Left forelimb (tissue), 1 donor: ENCODE measurements around the gene SOX15.

ENCODE experiments used
- DNase-seq: peaks from one replicate; pipeline ENCODE4 v3.0.0-alpha.2; 2018; ENCODE audit warnings: low spot score

SOX15 gene

DNA sequence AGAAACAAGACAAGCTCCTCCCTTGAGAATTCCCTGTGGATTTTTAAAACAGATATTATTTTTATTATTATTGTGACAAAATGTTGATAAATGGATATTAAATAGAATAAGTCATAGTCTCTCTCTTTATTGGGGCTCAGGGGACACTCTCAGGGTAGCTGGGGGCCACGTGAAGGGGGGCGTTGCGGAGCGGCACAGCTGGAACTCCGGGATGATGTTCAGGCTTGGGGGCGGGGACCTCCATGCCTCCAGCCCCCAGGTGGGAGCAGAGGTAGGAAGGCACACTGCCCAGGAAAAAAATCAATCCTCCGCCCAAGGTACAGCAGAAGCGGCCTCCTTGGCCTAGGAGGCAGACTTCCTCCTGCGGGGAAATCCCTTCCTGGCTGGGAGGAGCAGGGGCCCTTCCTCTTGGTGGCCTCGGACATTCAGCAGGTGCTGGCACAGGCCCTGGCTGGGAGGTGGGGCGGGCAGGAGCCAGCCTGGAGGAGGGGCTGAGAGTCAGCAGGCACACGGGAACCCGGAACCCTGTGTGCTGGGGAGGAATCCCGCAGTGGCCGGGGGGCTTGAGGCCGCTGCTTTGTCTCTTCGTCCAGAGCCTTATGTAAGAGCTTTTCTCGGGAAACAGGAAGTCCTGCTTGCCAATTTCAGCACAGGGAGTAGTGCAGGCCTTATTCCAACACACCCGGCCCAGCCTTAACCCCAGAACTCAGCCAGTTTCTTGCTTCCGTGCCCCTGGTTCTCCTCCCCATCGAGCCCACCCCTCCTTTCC, 31.9 kb downstream of the SOX15 start:
- peak; percentile 89 for DNase-seq

DNA sequence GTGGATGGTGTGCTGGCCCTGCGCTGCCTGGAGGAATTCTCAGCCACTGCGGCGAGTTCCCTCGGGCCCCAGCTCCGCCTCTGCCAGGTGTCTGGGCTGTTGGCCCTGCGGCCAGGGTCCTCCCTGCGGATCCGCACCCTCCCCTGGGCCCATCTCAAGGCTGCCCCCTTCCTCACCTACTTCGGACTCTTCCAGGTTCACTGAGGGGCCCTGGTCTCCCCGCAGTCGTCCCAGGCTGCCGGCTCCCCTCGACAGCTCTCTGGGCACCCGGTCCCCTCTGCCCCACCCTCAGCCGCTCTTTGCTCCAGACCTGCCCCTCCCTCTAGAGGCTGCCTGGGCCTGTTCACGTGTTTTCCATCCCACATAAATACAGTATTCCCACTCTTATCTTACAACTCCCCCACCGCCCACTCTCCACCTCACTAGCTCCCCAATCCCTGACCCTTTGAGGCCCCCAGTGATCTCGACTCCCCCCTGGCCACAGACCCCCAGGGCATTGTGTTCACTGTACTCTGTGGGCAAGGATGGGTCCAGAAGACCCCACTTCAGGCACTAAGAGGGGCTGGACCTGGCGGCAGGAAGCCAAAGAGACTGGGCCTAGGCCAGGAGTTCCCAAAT, 32.6 kb downstream of the SOX15 start:
- no peak for DNase-seq

DNA sequence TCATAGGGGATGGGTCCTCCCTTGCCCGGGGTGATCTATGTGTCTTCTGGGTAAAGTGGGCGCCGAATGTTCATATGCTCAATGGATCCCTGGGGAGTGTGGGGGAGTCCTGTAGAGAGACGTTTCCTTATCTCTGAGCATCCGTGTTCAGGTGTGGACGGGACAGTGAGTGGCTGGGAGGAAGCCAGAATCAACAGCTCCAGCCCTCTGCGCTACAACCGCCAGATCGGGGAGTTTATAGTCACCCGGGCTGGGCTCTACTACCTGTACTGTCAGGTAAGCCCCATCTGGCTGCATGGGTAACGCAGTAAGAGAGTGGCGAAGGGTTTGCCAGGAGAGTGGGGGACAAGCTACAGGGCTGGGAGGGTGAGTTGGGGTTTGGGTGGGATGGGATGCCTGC, 33.3 kb downstream of the SOX15 start:
- no peak for DNase-seq

DNA sequence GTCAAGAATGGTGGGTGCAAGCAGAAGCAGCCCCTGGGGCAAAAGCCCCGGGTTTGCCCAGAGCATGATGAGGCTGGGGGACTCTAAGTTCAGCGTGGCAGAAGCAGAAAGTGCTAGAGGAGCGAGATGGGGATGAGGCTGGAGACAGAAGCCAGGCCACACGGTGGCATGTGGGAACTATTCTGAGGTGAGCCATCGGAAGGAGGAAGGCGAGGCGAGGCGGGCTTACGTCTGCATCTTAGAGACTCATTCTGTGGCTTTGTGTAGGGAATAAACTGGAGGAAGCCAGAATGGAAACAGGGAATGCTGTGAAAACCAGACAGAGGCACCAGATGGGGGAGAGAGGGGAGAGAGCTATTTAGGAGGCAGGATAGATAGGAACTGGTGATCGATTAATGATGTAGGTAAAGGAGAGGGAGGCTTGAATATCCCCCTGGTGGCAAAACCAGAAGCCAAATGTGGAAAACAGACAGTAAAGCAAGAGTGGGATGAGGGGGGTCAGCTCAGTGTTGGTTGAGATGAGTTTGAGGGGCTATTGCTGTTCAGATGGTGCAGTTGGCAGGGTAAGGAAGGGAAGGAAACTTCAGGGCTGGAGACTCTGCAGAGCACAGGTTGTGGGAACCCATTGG, 34.5 kb downstream of the SOX15 start:
- DNase-seq, result no peak

DNA sequence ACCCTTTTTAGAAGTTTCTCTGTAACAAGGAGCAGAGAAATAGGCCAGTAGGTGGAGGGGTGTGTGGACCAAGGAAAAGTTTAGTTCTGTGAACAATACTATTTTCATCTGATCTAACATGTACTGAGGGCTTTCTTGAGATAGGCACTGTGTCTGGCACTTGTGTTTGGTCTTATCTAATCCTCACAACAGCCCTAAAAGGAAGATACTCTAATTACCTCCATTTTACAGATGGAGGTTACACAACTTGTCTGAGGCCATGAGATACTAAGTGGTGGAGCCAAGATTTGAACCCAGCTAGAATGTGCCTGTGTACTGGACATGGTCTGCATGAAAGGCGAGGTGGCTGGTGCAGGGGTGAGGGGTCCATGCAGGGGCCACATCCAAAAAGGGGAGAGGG, 36.5 kb downstream of the SOX15 start:
- DNase-seq, result no peak

DNA sequence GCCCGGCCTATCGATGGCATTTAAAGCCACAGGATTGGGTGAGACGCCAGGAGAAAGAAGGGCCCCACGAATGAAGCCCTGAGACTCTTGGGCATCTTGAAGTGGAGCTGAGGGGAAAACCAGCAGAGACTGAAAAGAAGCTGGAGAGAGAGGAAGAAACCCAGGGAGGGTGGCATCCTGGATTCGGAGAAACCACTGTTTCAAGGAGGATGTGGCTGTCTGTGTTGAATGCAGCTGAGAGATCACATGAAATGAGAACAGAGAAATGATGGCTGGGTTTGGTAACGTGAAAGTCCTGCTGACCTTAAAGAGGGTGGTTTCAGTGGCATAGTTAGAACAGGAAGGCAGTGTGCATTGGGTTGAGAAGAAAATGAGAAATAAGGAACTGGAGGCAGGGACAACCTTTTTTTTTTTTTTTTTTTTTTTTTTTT, 37.3 kb downstream of the SOX15 start:
- DNase-seq, result no peak

DNA sequence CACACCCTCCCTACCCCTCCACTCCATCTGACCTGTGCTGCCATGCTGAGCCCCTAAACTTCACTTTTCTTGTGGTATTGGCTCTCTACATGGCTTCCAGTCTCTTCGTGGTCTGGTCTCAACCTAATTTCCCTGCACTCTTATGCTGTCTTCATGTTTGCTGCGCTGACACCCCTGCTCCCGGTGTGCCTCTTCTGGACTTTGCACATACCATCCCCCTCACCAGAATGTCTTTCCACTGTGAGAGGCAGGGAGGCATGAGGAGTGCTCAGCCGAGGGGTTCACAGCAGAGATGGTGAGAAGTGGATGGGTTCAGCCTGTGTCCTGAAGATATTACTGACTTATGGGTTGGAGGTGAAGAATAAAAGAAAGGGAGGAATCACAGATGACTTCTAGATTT, 38.5 kb downstream of the SOX15 start:
- no peak for DNase-seq

DNA sequence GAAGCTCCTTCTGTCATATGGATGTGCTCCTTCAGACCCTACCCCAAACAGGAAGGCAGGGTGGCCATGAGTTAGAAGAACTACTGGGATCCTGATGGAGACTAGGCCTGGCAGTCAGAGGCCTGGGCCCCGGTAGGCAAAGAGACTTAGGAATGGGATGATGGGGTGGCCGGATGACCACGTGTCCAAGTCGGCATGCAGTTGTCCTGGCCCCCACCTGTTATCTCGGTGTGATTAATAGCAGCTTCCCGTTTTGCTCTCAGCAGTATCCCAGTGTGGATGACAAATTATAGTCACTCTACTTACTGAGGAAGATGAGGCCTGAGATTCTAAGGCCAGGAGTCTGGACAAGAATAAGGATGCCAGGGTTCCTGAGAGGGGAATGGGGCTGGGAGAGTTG, 39.5 kb downstream of the SOX15 start:
- no peak for DNase-seq

DNA sequence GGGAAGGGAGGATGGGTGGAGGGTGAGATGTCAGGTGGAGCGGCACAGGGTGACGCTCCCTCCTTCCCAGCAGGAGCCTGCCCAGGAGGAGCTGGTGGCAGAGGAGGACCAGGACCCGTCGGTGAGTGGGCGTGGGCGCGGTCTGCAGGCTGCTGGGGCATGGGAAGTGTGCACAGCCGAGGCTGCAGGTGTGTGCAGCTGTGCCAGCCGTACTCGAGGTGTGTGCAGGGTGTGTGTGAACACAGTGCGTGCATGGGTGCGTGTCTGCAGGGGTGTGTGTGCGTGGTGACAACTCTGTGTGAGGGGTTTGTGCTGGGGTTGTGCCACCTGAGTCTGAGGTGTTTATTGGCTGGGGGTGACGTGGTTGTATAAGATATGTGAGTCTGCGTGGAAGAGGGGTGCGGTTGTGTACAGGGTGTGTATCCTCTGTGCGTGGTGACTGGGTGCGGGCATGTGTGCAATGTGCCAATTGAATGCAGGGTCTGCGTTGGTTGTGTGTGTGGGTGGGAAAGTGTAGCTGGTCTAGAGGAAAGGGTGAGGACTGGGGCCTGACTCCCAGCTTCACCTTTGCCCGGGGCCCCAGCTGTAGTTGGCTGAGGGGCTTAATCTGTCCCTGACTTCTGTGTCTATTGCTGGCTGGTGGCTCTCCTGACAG, 40.4 kb downstream of the SOX15 start:
- DNase-seq, result no peak

DNA sequence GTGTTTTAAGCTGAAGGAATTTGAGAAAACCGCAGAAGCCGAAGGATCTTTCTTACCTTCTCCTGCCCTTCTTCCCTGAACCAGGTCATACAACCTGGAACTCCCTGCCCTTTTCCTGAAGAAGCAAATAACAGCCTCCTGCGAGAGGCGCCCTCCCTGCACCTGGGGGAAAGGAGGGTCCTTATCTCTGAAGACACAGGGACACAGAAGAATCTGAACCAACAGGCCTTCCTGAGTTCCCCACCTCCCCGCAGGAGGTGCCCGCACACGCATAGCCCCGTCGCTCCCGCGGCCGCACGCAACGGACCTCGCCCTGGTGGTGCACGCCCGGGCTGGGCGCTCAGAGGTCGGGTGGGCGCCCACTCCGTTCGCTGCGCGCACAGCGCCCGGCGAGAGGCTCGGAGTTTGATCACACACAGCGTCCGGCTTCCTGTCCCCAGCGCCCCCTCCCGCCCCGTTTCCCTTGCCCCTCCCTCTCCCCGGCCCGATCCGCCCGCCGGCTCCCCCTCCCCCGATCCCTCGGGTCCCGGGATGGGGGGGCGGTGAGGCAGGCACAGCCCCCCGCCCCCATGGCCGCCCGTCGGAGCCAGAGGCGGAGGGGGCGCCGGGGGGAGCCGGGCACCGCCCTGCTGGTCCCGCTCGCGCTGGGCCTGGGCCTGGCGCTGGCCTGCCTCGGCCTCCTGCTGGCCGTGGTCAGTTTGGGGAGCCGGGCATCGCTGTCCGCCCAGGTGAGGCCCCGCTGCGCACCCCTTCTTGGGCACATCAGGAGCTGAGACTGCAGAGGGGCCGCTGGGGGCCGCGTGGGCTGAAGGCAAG, 41.1 kb downstream of the SOX15 start, which contains the start of gene TNFSF12:
TSS of gene TNFSF12 (plus strand) at position 474 of the 816 bp plus-strand sequence. CDS start at position 570, 96 bp downstream.
- DNase-seq, result peak; percentile 80

DNA sequence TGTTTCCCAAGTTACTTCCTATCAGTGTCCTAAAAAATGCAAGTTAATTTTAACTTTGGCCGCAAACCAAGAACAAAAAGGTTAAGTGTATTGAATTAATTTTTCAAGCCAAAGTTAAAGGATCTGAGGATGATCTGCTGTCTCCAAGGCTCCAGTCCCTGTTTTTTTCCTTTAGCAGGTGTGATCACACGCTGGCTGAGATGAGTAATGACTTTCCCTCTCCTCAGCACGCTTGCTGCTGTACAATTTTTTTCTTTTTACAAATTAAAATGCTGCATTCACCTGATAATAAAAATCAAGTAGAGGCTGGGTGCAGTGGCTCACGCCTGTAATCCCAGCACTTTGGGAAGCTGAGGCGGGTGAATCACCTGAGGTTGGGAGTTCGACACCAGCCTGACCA, 45.0 kb downstream of the SOX15 start:
- DNase-seq, result no peak

DNA sequence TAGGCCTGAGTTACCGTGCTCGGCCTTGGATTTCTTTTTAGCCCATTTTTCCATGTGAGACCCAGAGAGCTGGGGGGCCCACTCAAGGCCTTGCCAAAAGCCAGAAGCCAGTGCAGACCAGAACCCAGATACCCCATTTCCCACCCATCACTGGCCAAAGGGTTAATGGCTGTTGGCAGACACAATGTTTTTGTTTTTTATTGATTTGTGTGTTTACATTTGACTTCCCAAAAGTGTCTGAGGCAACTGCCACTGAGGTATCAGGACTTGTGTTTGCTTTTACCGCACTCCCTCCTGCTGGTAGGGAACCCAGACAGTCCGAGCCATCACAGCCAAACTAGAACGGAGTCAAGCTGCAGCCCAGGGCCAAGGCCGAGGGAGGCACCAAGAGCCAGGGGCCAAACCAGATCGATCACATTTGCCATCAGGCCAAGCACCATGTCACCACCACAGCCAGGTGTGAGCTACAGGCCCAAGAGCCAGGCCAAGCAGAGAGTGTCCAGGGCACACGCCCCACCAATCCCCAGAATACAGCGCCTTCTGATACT, 48.7 kb downstream of the SOX15 start:
- no peak for DNase-seq

DNA sequence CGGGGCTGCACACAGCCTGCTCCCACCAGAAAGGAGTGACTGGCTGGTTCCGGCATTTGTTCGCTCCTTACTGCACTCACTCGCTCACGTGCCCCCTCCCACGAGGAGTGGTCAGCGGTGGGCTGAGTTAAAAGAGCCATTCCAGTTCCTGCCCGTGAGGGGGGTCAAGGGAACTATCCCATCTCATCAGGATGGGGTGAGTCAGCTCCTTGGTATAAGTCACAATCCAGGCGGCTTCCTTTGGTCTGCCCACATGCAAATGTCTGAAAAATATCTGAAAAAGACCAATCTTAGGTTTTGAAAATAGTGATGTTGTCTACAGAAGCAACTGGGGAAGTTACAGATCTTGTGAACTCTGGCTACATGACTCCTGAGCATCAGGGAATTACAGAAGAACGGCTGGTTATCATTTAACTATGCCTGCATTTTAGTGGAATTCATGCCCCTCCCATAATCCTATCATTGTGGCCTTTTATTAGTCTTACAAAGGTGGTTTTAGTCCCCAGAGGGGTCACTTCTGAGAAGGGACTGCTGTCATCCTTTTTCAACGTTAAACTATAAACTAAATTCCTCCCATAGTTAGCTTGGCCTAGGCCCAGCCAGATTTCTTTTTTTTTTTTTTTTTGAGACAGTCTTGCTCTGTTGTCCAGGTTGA, 50.9 kb downstream of the SOX15 start:
- no peak for DNase-seq
